GM18861 (cell line): ENCODE data around the gene KIF15.

Experiments used
- ATAC-seq: cut with Tn5 transposase; IDR thresholded peaks from one replicate; pipeline ENCODE4 v1.9.1; 2021; ENCODE audit not compliant: unreplicated experiment

The KIF15 gene

DNA sequence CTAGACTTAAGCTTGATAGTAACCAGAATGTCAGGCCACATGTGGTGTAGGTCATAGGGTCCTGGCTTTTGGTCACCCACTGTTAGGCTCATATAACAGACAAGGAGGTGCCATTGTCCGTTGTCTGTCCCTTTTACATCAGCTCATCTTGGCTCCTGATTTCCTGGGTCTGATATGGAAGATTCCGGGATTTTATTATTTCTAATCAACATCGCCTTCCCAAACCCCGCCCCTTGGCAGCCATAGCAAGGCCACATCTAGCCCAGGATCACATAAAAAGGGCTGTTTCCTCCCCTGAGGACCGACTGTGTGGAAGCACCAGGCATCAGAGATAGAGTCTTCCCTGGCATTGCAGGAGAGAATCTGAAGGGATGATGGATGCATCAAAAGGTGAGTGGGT, 112.7 kb downstream of the KIF15 start, which contains the start of gene TGM4:
Gene TGM4 (plus strand): TSS at position 301 of the 400 bp plus-strand sequence. CDS start 71 bp downstream, at position 372.
- no peak for ATAC-seq

GRCh38 chr3:44875596-44875995, 114.0 kb downstream of the KIF15 start:
- no peak for ATAC-seq

DNA sequence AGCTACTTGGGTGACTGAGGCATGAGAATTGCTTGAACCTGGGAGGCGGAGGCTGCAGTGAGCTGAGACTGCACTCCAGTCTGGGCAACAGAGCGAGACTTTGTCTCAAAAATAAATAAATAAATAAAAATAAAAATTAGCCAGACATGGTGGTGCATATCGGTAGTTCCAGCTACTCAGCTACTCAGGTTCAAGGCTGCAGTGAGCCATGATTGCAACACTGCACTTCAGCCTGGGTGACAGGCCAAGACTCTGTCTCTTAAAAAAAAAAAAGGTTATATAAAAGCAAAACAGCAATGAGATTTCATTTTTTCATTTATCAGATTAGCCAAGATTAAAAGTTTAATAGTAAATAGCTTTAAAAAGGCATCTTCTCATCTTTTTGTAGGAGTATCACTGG, 115.7 kb downstream of the KIF15 start:
- no peak for ATAC-seq

DNA sequence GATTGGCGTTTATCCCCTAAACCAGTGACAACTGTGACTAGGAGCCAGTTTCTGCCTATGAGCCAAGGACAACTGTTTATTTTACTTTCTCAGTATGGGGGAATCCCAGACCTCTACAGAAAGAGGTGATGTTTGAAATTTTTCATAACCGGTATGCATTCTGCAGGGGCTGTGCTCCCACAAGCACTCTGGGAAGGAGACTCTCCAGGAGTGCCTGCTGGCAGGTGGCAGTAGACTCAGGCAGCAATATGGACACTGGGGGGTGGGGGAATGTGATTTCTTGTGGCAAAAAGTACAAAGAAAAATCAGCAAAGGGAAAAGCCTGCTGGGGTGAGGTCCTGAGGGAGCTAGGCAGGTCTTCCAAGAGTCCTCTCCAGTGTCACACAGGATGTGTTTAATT, 118.7 kb downstream of the KIF15 start:
- ATAC-seq, result no peak

DNA sequence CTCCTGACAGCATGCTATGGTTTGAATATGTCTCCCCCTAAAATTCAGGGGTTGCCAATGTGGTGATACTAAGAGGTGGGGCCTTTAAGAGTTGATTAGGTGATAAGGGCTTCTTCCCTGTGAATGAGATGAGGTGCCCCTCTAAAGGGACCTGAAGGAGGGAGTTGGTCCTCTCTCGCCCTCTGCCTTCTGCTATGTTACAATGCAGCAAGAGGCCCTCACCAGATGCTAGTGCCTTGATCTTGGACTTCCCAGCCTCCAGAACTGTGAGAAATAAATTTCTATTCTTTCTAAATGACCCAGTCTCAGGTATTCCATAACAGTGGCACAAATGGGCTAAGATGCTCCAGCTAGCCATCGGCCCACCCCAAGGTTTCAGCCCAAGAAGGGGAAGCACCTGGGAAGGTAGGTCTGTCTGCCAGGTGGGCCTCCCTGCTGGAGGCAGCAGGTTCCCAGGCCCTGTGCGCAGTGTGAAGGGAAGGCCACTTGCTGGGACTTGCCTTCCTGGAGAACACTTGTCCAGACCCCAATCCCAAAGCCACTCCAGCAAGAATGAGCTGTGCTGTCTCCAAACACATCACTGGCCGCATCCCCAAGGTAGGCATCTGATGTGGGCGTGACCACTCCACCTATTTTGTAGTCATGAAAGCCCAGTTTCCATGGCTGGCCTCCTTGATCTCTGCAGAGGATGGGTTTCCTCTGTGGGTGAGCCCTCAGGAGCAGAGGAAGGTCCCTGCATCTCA, 121.8 kb downstream of the KIF15 start:
- no peak for ATAC-seq

DNA sequence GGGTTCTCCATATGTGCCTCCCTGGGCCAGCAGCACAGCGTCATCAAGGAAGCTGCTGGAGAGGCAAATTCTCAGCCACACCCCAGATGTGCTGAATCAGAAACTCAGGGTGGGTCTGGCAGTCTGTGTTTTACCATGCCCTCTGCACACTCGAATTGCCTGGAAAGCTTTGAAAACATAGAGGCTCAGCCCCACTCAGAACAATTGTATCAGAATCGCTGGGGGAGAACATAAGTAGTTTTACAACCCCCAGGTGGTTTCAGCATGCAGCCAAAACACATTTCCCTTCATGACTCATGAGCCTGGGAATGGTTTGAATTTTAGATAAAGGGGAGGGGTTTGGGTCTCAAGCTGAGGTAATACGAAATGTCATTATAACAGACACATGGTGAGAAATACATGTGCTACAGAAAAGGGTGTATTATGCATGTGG, 122.4 kb downstream of the KIF15 start:
- no peak for ATAC-seq

DNA sequence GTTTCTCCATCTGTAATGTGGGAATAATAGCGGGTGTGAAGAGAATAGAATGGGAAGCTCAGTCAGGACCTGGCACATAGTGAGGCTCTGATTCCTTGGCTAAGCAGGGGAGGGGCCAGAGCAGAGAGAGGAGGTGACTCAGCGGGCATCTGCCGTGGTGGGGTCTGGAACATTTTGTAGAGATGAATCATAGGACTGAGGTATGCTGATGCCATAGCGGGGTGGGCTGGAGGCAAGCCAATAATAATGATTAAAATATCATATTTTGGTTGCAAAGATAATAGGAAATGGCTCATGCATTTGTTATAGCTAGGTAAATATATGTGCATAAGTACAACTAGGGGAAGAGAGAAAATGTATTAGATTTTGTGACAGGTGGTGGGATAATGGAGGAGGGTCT, 124.0 kb downstream of the KIF15 start:
- ATAC-seq, result no peak

DNA sequence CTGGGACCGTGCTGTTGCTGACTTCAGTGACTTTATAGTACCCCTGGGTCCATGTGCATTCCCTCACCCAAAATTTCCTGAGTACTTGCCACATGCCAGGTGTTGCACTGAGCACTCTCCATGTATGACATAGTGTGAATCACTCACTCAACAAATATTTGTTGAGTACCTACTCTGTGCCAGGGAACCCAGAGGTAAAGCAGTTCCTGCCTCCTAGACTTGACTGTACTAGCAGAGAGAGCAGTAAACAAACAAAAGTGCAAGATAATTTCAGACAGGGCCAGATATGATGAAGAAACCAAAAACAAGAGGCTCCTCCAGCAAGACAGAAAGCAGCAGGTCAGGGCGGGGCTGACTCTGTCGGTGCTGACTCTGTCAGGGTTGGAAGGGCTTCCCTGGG, 125.0 kb downstream of the KIF15 start:
- no peak for ATAC-seq

DNA sequence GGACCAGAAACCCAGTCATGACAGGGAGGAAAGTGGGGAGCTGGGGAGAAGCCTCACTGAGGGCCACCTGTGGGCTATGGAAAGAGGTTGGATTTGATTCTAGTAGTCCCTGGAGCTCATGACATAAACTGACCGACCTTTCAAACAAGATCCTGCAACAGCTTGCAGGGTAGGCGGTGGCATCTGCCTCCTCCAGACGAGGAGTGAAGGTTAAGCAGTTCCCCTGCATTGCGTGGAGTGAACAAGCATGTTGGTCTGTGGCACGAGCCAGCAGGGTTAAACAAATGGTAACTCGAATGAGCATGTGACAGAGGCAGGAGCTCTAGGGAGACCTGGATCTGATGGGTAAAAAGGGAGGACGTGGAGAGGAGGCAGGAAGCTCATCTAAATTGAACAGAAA, 125.5 kb downstream of the KIF15 start:
- ATAC-seq, result no peak

DNA sequence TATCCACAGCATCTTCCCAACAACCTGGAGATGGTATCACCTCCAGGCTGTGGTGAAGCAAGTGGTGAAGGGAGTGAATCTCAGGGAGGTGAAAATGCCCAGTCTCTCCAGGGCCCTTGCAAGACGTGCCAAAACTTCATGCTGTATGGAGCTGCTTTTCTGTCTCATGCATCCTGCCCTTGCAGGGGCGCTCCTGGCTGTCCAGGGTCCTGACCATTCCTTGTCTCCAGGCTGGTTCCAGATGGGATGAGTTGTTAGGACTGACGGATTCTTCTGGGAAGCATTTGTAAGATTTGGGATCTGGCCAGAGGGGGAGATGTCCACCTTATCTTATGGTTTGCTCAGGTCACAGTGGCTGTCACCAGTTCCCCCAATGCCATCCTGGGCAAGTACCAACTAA, 128.7 kb downstream of the KIF15 start:
- no peak for ATAC-seq

GRCh38 chr3:44890852-44891251, 129.3 kb downstream of the KIF15 start:
- ATAC-seq, result no peak

GRCh38 chr3:44892689-44893088, 131.1 kb downstream of the KIF15 start:
- ATAC-seq, result no peak

GRCh38 chr3:44893097-44893496, 131.5 kb downstream of the KIF15 start:
- ATAC-seq, result no peak

DNA sequence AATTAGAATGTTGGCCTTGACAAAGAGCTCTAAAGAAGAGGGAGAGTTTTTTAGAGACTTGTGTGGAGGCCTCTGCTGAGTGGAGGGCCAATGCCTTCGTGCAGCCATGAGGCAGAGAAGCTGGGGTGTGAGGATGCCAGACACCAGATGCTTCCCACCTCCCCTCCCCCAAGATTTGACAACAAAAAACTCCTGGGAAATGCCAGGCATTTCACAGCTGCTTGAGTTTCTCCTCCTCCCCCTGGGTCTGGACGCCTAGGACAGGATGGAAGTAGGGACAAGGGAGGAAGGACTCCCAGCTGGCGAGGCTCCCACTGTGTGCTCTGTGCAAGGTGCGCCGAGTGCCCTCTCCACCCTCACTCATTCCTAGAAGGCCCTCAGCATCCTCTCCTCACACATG, 132.9 kb downstream of the KIF15 start:
- ATAC-seq, result no peak

GRCh38 chr3:44896440-44896839, 134.8 kb downstream of the KIF15 start:
- no peak for ATAC-seq

DNA sequence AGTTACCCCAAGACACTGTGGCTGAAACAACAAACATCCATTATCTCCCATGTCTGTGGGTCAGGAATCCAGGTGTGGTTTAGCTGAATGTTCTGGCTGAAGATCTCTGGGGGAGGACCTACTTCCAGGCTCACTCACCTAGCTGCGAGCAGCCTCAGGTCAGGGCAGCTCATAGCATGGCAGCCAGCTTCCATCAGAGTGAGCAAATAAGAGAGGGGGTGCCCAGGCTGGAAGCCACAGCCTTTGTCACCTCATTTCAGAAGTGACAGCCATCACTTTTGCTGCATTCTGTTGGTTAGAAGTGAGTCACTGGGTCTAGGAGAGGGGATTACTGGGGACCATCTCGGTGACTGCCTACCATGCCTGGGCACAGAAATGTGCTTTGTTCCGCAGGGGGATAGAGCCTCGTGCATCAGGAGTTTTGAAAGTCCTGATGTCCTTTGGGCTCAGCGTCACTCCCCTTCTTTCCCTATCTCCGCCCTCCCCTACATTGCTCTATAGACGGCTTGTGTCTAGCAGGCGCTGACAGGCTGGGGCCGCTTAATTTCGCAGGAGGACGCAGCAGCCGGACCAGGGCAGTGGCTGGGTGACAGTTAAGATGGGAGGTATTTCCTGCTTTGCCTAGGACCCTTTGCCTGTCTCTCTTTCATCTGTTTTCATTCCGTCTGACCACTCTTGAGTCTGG, 138.2 kb downstream of the KIF15 start:
- ATAC-seq, result no peak

GRCh38 chr3:44902628-44903027, 141.0 kb downstream of the KIF15 start:
- ATAC-seq, result no peak
